ENCODE measurements around the gene DUSP2. TPM values are rescaled to one million over a fixed set of nuclear protein-coding genes. Genes with fewer than 3 reads are reported as not detected.

The DUSP2 gene
- polyA plus RNA-seq, 3 donors = 48.4 to 392 (median 66.1) TPM

GRCh38 chr2:96157649-96158553 is 12.7 kb upstream of the DUSP2 start:
- peak overlapping the region in 2 of 3 experiments; percentile 8 to 31 for H3K4me3 ChIP-seq (replicated peaks in 1 of 3; ENCODE audit: low read depth in 2 of 3, low read length in 3 of 3)
- no peaks in the 10 kb centered on the region for H3K36me3 ChIP-seq (replicated peaks in 1 of 2; ENCODE audit: control insufficient read depth in 1 of 2, insufficient read depth in 2 of 2, low read length in 2 of 2)
- peak overlapping the region; percentile 56 for H3K9ac ChIP-seq (ENCODE audit: insufficient read depth, low read length, poor library complexity, severe bottlenecking)
- peaks cover 18 to 21% of the 10 kb centered on the region in 2 donors for H3K4me1 ChIP-seq (ENCODE audit: control insufficient read depth in 1 of 2, insufficient read depth in 2 of 2, low read length in 2 of 2)
- H3K79me2 ChIP-seq (ENCODE audit: insufficient read depth, low read length) = no peaks in the 10 kb centered on the region
- peaks cover 0 to 4% (median 0%) of the 10 kb centered on the region in 7 donors for H3K9me3 Mint-ChIP-seq
- H3K27ac ChIP-seq (ENCODE audit: low read depth in 1 of 2, low read length in 2 of 2) = peak overlapping the region; percentile 57 to 76
- H3K4me3 Mint-ChIP-seq = peak overlapping the region; percentile 61 to 86
- no peaks in the 10 kb centered on the region for H3K36me3 Mint-ChIP-seq
- H3K27me3 Mint-ChIP-seq (ENCODE audit: low read depth in 3 of 3) = peaks cover 2 to 6% (median 3%) of the 10 kb centered on the region in 3 donors
- intact Hi-C loops (cut with micrococcal nuclease) = no loop called here
- H3K9me3 ChIP-seq (replicated peaks in 1 of 2; ENCODE audit: control insufficient read depth in 1 of 2, insufficient read depth in 1 of 2, low read length in 2 of 2) = no peaks in the 10 kb centered on the region
- peak overlapping the region; percentile 52 for H3K4me2 ChIP-seq (replicated peaks; ENCODE audit: extremely low read depth, low read length, poor library complexity, severe bottlenecking)
- WGBS (ENCODE audit: insufficient coverage) = 17% methylated on average over 11 of the region's 19 CpGs
- H4K20me1 ChIP-seq (ENCODE audit: insufficient read depth, low read length) = no peaks in the 10 kb centered on the region
- peak overlapping the region; percentile 57 to 91 (median 85) for H3K27ac Mint-ChIP-seq
- H3K4me1 Mint-ChIP-seq = peaks cover 27% of the 10 kb centered on the region
- TF ChIP-seq CTCF (IDR thresholded peaks at IDR 0.05) = no peak
- H2AFZ ChIP-seq (ENCODE audit: insufficient read depth, low read depth, low read length, poor library complexity, severe bottlenecking) = peak overlapping the region; percentile 66
- no peaks in the 10 kb centered on the region for H3K27me3 ChIP-seq (ENCODE audit: control insufficient read depth in 2 of 2, insufficient read depth in 2 of 2, low read length in 2 of 2)
- peak; percentile 88 to 96 (median 91) for DNase-seq

- no peaks in the 10 kb centered on the region for H3K9me3 ChIP-seq (replicated peaks in 1 of 2; ENCODE audit: control insufficient read depth in 1 of 2, insufficient read depth in 1 of 2, low read length in 2 of 2)
- Mint-ChIP-seq H3K4me1 (peaks cover 29% of the 10 kb centered on the region), H3K36me3 (no peaks in the 10 kb centered on the region), H3K4me3 (no peak overlapping the region), H3K27me3 (ENCODE audit: low read depth in 3 of 3) (peaks cover 2 to 6% (median 3%) of the 10 kb centered on the region in 3 donors), H3K9me3 (peaks cover 0 to 4% (median 0%) of the 10 kb centered on the region in 7 donors), H3K27ac (peak overlapping the region; percentile 57 to 88 (median 85))
- TF ChIP-seq CTCF (IDR thresholded peaks at IDR 0.05) = no peak
- H3K27ac ChIP-seq (ENCODE audit: low read depth in 1 of 2, low read length in 2 of 2) = peak overlapping the region; percentile 57 to 76
- peak overlapping the region; percentile 56 for H3K9ac ChIP-seq (ENCODE audit: insufficient read depth, low read length, poor library complexity, severe bottlenecking)
- H3K27me3 ChIP-seq (ENCODE audit: control insufficient read depth in 2 of 2, insufficient read depth in 2 of 2, low read length in 2 of 2) = no peaks in the 10 kb centered on the region
- no peaks in the 10 kb centered on the region for H3K79me2 ChIP-seq (ENCODE audit: insufficient read depth, low read length)
- no peak overlapping the region for H3K4me2 ChIP-seq (replicated peaks; ENCODE audit: extremely low read depth, low read length, poor library complexity, severe bottlenecking)
- H3K36me3 ChIP-seq (replicated peaks in 1 of 2; ENCODE audit: control insufficient read depth in 1 of 2, insufficient read depth in 2 of 2, low read length in 2 of 2) = no peaks in the 10 kb centered on the region
- H2AFZ ChIP-seq (ENCODE audit: insufficient read depth, low read depth, low read length, poor library complexity, severe bottlenecking) = no peak overlapping the region
- no peaks in the 10 kb centered on the region for H4K20me1 ChIP-seq (ENCODE audit: insufficient read depth, low read length)
- intact Hi-C loops (cut with micrococcal nuclease) = no loop called here
- no peak overlapping the region for H3K4me3 ChIP-seq (replicated peaks in 1 of 3; ENCODE audit: low read depth in 2 of 3, low read length in 3 of 3)
- WGBS (ENCODE audit: insufficient coverage) = 92% methylated on average over 4 of the region's 5 CpGs
- peaks cover 18 to 21% of the 10 kb centered on the region in 2 donors for H3K4me1 ChIP-seq (ENCODE audit: control insufficient read depth in 1 of 2, insufficient read depth in 2 of 2, low read length in 2 of 2)
- peak in 1 of 3 donors; percentile 52 for DNase-seq
These were observed 11.8 kb upstream of the DUSP2 start for GRCh38 chr2:96156926-96157648.
